SK-N-SH (cell line): ENCODE results near the gene SYNGR1.

ENCODE experiments used
- CHD2 ChIP-seq: fragments of 150-350 bp; IDR thresholded peaks from 2 replicates; pipeline ENCODE4 v1.6.1; 2018; ENCODE audit warnings: low read length; ENCODE audit not compliant: partially characterized antibody
- FOXJ3 ChIP-seq: sonication (generic); formaldehyde crosslinking; IDR thresholded peaks from 2 replicates; pipeline ENCODE4 v1.5.1; 2020; ENCODE audit warnings: mild to moderate bottlenecking, missing genetic modification reagents
- JUND ChIP-seq: IDR thresholded peaks from 2 replicates; pipeline ENCODE4 v1.4.0; 2012
- MEF2A ChIP-seq: IDR thresholded peaks from 2 replicates; pipeline ENCODE4 v1.4.0; 2012; ENCODE audit warnings: low read depth, borderline replicate concordance
- POLR2AphosphoS5 ChIP-seq: IDR thresholded peaks from 2 replicates; pipeline ENCODE4 v1.6.1; 2012; ENCODE audit warnings: low read depth, low read length
- RCOR1 ChIP-seq: fragments of 150-350 bp; IDR thresholded peaks from 2 replicates; pipeline ENCODE4 v1.6.1; 2017; ENCODE audit warnings: antibody characterized with exemption, low read length
- RXRA ChIP-seq: IDR thresholded peaks from 2 replicates; pipeline ENCODE4 v1.4.0; 2012; ENCODE audit warnings: low read depth, mild to moderate bottlenecking, borderline replicate concordance
- TAF1 ChIP-seq: IDR thresholded peaks from 2 replicates; pipeline ENCODE4 v1.6.1; 2012; ENCODE audit warnings: low read depth, mild to moderate bottlenecking, low read length, moderate library complexity, borderline replicate concordance
- TF ChIP-seq, protein P1 (sequence below): fragments of 200-600 bp; sonication (generic); IDR thresholded peaks from 2 replicates; pipeline ENCODE4 v1.6.1; 2017; ENCODE audit warnings: antibody characterized with exemption, mild to moderate bottlenecking, moderate library complexity
- TF ChIP-seq, protein P2 (sequence below): fragments of 150-350 bp; IDR thresholded peaks from 2 replicates; pipeline ENCODE4 v1.6.1; 2017; ENCODE audit warnings: antibody characterized with exemption, low read length, low read depth, borderline replicate concordance
- TF ChIP-seq, protein P3 (sequence below): IDR thresholded peaks from 2 replicates; pipeline ENCODE4 v1.6.1; 2012; ENCODE audit warnings: mild to moderate bottlenecking, low read depth, low read length, moderate library complexity

- TF ChIP-seq, protein P1, sequence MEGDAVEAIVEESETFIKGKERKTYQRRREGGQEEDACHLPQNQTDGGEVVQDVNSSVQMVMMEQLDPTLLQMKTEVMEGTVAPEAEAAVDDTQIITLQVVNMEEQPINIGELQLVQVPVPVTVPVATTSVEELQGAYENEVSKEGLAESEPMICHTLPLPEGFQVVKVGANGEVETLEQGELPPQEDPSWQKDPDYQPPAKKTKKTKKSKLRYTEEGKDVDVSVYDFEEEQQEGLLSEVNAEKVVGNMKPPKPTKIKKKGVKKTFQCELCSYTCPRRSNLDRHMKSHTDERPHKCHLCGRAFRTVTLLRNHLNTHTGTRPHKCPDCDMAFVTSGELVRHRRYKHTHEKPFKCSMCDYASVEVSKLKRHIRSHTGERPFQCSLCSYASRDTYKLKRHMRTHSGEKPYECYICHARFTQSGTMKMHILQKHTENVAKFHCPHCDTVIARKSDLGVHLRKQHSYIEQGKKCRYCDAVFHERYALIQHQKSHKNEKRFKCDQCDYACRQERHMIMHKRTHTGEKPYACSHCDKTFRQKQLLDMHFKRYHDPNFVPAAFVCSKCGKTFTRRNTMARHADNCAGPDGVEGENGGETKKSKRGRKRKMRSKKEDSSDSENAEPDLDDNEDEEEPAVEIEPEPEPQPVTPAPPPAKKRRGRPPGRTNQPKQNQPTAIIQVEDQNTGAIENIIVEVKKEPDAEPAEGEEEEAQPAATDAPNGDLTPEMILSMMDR = no peak
- TF ChIP-seq, protein P2, sequence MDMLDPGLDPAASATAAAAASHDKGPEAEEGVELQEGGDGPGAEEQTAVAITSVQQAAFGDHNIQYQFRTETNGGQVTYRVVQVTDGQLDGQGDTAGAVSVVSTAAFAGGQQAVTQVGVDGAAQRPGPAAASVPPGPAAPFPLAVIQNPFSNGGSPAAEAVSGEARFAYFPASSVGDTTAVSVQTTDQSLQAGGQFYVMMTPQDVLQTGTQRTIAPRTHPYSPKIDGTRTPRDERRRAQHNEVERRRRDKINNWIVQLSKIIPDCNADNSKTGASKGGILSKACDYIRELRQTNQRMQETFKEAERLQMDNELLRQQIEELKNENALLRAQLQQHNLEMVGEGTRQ = no peak
- TF ChIP-seq TAF1 = no peak
- no peak for TF ChIP-seq CHD2
- no peak for TF ChIP-seq POLR2AphosphoS5
- no peak for TF ChIP-seq MEF2A
- no peak for TF ChIP-seq FOXJ3 (CRISPR knock-in tag)
- TF ChIP-seq, protein P3, sequence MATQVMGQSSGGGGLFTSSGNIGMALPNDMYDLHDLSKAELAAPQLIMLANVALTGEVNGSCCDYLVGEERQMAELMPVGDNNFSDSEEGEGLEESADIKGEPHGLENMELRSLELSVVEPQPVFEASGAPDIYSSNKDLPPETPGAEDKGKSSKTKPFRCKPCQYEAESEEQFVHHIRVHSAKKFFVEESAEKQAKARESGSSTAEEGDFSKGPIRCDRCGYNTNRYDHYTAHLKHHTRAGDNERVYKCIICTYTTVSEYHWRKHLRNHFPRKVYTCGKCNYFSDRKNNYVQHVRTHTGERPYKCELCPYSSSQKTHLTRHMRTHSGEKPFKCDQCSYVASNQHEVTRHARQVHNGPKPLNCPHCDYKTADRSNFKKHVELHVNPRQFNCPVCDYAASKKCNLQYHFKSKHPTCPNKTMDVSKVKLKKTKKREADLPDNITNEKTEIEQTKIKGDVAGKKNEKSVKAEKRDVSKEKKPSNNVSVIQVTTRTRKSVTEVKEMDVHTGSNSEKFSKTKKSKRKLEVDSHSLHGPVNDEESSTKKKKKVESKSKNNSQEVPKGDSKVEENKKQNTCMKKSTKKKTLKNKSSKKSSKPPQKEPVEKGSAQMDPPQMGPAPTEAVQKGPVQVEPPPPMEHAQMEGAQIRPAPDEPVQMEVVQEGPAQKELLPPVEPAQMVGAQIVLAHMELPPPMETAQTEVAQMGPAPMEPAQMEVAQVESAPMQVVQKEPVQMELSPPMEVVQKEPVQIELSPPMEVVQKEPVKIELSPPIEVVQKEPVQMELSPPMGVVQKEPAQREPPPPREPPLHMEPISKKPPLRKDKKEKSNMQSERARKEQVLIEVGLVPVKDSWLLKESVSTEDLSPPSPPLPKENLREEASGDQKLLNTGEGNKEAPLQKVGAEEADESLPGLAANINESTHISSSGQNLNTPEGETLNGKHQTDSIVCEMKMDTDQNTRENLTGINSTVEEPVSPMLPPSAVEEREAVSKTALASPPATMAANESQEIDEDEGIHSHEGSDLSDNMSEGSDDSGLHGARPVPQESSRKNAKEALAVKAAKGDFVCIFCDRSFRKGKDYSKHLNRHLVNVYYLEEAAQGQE = no peak
- TF ChIP-seq JUND = no peak
- no peak for TF ChIP-seq RXRA
- TF ChIP-seq RCOR1 = no peak
These were observed 15.6 kb downstream of the SYNGR1 start for GRCh38 chr22:39365492-39365780.
